Neural crest cell (in vitro differentiated cells): ENCODE measurements around the gene FSTL3. TPM values are rescaled to one million over a fixed set of nuclear protein-coding genes. Genes with fewer than 3 reads are reported as not detected.

Source experiments
- DNase-seq: peaks from one replicate; pipeline ENCODE4 v3.0.0; 2021; ENCODE audit warnings: low read depth, mixed read lengths, low spot score
- H3K27ac Mint-ChIP-seq: one replicate; pipeline ENCODE4 v1.8.0; 2021; ENCODE audit warnings: mild to moderate bottlenecking, mixed read lengths; ENCODE audit not compliant: unreplicated experiment
- H3K27me3 Mint-ChIP-seq: 2 replicates; pipeline ENCODE4 v1.8.0; 2021; ENCODE audit warnings: low read depth, mild to moderate bottlenecking, mixed read lengths
- H3K36me3 Mint-ChIP-seq: 2 replicates; pipeline ENCODE4 v1.8.0; 2021; ENCODE audit warnings: low read depth, mild to moderate bottlenecking, mixed read lengths
- H3K4me1 Mint-ChIP-seq: 2 replicates; pipeline ENCODE4 v1.8.0; 2021; ENCODE audit warnings: mixed read lengths
- H3K4me3 Mint-ChIP-seq: one replicate; pipeline ENCODE4 v1.8.0; 2021; ENCODE audit warnings: mild to moderate bottlenecking, mixed read lengths
- H3K9me3 Mint-ChIP-seq: 2 replicates; pipeline ENCODE4 v1.8.0; 2021; ENCODE audit warnings: mixed read lengths
- total RNA-seq: library from RNA; stranded (reverse); gene quantifications from 2 replicates; pipeline ENCODE4 v1.2.1, GENCODE V29; 2021
- TF ChIP-seq, protein P1 (sequence below): fragments of 200-600 bp; sonication (generic); conservative IDR thresholded peaks from 2 replicates; pipeline ENCODE4 v1.5.0; 2021; ENCODE audit warnings: antibody characterized with exemption, mild to moderate bottlenecking

The FSTL3 gene
- total RNA-seq, 1 donor from 2014 or later, result 8.9 TPM

DNA sequence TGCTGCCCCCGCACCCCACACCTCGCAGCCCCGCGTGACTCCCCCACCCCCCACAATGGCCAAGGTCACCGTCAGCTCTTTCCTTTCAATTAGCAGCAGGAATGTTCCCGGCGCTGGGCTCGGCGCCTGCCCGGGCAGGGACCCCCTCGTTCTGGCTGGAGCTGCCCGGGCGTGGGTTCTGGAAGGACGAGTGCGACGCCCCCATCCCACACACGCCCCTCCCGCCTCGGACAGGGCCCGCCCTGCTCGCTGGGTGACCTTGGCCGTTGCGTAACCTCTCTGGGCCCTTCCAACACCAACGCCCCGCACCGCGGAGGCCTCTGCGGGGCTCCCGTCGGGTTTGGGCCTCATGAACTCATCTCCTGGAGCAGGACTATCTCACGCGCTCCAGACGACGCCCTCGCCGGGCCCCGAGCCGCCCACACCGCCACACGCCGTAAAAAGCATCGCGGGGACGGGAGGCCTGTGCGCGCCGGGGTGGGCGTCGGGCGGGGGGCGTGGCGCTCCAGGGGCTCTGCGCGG, 42.9 kb downstream of the FSTL3 start:
- no peak overlapping the region for H3K27ac Mint-ChIP-seq
- H3K27me3 Mint-ChIP-seq, result no peaks in the 10 kb centered on the region
- peaks cover 9% of the 10 kb centered on the region for H3K36me3 Mint-ChIP-seq
- TF ChIP-seq, protein P1, sequence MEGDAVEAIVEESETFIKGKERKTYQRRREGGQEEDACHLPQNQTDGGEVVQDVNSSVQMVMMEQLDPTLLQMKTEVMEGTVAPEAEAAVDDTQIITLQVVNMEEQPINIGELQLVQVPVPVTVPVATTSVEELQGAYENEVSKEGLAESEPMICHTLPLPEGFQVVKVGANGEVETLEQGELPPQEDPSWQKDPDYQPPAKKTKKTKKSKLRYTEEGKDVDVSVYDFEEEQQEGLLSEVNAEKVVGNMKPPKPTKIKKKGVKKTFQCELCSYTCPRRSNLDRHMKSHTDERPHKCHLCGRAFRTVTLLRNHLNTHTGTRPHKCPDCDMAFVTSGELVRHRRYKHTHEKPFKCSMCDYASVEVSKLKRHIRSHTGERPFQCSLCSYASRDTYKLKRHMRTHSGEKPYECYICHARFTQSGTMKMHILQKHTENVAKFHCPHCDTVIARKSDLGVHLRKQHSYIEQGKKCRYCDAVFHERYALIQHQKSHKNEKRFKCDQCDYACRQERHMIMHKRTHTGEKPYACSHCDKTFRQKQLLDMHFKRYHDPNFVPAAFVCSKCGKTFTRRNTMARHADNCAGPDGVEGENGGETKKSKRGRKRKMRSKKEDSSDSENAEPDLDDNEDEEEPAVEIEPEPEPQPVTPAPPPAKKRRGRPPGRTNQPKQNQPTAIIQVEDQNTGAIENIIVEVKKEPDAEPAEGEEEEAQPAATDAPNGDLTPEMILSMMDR, result no peak
- no peak for DNase-seq
- H3K9me3 Mint-ChIP-seq, result peaks cover 3% of the 10 kb centered on the region
- peaks cover 12% of the 10 kb centered on the region for H3K4me1 Mint-ChIP-seq
- H3K4me3 Mint-ChIP-seq, result no peak overlapping the region

DNA sequence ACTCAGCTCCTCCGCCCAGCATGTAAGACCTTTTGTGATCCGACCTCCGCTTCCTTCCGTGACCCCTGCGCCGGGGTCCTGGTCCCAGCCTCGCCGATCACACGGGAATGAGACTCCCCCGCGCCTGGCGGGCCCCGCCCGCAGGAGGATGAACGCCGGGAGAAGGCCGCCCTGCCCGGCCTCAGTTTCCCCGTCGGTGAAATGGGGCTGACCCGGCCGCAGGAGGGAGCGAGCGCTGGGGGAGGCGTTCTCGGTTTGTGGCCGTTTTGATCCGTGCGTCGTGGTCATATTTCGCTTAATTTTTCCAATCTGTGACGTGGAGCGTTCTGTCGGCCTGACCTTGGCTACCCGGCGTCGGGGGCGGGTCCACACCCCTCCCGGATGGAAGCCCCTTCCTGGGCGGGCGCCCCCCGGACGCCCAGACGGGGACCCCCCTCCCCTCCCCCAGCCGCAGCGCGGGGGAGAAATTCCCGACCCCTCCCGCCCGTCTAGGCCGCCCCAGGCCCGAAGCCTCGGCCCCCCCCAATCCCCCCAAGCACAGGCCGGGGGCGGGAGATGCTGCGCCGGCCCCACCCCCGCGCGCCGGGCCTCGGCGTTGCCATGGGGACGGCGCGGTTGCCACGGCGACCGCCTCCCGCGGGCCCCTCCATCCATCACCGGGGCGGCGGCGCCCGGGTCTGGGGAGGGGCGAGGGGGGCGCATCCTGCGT, 43.6 kb downstream of the FSTL3 start:
- peaks cover 3% of the 10 kb centered on the region for H3K9me3 Mint-ChIP-seq
- no peak overlapping the region for H3K27ac Mint-ChIP-seq
- peaks cover 12% of the 10 kb centered on the region for H3K4me1 Mint-ChIP-seq
- H3K4me3 Mint-ChIP-seq, result no peak overlapping the region
- no peak for DNase-seq
- TF ChIP-seq, protein P1, result no peak
- H3K27me3 Mint-ChIP-seq, result no peaks in the 10 kb centered on the region
- H3K36me3 Mint-ChIP-seq, result peaks cover 9% of the 10 kb centered on the region

DNA sequence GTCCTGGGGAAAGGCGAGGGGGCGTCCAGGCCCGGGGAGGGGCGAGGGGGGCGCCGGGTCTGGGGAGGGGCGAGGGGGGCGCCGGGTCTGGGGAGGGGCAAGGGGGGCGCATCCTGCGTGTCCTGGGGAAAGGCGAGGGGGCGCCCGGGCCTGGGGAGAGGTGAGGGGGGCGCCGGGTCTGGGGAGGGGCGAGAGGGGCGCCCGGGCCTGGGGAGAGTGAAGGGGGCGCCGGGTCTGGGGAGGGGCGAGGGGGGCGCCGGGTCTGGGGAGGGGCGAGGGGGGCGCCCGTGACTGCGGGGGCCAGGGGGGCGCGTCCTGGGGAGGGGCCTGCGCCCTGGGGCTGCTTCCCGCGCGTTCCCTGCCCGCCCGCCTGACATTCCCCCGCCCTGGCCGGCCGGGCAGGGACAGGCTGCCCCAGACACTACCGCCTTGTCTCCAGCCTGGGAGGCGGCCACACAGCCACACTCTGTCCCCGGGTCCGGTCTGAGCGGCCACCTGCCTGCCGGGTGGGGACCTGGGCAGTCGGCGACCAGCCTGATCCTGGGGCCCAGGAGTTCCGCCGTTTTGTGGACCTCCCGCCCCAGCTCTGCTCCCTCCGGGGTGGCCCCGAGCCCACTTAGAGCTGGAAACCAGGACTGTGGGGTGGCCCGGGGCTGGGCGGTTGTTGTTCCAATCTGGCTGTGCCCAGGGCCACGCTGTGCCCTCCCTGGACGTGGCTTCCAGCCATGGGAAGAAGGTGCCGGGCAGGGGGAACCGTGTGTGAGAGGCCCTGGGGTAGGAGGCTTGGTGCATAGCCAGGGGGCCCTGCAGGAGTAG, 44.4 kb downstream of the FSTL3 start:
- H3K36me3 Mint-ChIP-seq, result peaks cover 4% of the 10 kb centered on the region
- peaks cover under 1% of the 10 kb centered on the region for H3K9me3 Mint-ChIP-seq
- H3K27me3 Mint-ChIP-seq, result no peaks in the 10 kb centered on the region
- DNase-seq, result no peak
- peak overlapping the region; percentile 59 for H3K4me3 Mint-ChIP-seq
- no peak overlapping the region for H3K27ac Mint-ChIP-seq
- H3K4me1 Mint-ChIP-seq, result peaks cover 12% of the 10 kb centered on the region
- TF ChIP-seq, protein P1, result no peak

DNA sequence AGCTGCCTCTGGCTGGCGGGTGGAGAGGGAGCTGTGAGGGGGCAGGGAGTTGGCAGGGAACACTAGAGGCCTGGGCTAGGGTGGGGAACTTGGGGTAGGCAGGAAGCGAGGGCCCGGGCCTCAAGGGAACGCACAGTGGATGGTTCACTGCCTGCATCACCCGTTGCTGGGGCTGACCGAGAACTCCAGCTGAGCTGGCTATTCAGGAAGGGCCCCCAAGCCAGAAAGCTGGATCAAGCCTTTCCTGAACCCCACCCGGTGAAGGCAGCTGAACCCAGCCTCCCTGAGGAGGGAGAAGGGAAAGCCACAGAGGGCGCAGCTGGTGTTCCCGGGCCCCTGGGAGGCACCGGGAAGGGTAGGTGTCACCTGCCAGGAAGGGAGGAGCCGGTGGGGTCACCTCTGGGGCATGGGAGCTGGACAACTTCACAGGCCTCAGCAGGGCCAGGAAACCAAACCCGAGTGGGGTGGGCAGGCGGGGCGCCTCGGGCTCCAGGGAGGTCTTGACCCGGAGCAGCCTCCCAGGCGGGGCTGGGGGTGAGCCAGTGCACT, 46.4 kb downstream of the FSTL3 start:
- no peak for DNase-seq
- H3K4me3 Mint-ChIP-seq, result no peak overlapping the region
- TF ChIP-seq, protein P1, result no peak
- peaks cover 3% of the 10 kb centered on the region for H3K36me3 Mint-ChIP-seq
- H3K27ac Mint-ChIP-seq, result no peak overlapping the region
- peaks cover 9% of the 10 kb centered on the region for H3K4me1 Mint-ChIP-seq
- H3K27me3 Mint-ChIP-seq, result no peaks in the 10 kb centered on the region
- no peaks in the 10 kb centered on the region for H3K9me3 Mint-ChIP-seq

DNA sequence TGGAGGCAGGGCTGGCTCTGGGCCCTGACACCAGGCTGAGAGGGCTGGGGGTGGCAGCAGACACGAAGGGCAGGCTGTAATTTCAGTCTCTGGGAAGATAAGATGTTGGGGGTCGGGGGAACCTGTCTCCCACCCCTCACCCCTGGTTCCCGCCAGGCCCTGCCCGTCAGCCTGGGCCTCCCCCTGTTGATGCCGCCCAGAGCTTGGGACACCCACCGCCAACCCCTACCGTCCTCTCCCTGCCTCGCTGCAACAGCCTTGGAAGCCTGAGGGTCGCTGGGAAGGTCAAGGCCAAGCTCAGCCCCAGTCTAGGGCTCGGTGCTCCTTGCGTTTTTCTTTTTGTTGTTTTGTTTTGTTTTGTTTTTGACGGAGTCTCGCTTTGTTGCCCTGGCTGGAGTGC, 47.1 kb downstream of the FSTL3 start:
- no peak for DNase-seq
- TF ChIP-seq, protein P1, result no peak
- Mint-ChIP-seq H3K4me3 (no peak overlapping the region), H3K36me3 (peaks cover 3% of the 10 kb centered on the region), H3K27ac (no peak overlapping the region), H3K9me3 (no peaks in the 10 kb centered on the region), H3K4me1 (peaks cover 5% of the 10 kb centered on the region), H3K27me3 (no peaks in the 10 kb centered on the region)
